Head of caudate nucleus (tissue), 42 donors: ENCODE results near the gene INS.

Experiments used
- DNase-seq, 42 donors: peaks; one replicate each; pipeline versions ENCODE4 v3.0.0 to v3.0.0-alpha.2; 2020 to 2021; ENCODE audit warnings: mixed read lengths in 7 of 42
- intact Hi-C: fragments of 100-400 bp; cut with DNase I; formaldehyde crosslinking; loops from one replicate; pipeline ENCODE4 v1.15.0; 2022

The INS gene

GRCh38 chr11:2160736-2161259 lies at the start of gene INS:
TSS of gene INS (minus strand) at chr11:2161209. CDS start at chr11:2160971, 238 bp downstream.
- no peak for DNase-seq
- intact Hi-C loops, result no loop called here

- DNase-seq, result peak in 20 of 42 donors; percentile 1 to 33 (median 10)
- intact Hi-C loops, result no loop called here
These were observed 49.5 kb upstream of the INS start for GRCh38 chr11:2210366-2211112.

- peak in 9 of 42 donors; percentile 1 to 31 (median 17) for DNase-seq
- intact Hi-C loops, result no loop called here
These were observed 48.9 kb upstream of the INS start for GRCh38 chr11:2209900-2210321.

GRCh38 chr11:2209370-2209801 lies 48.4 kb upstream of the INS start:
- intact Hi-C loops, result no loop called here
- peak in 17 of 42 donors; percentile 2 to 26 (median 7) for DNase-seq

- peak in 29 of 42 donors; percentile 2 to 48 (median 20) for DNase-seq
- intact Hi-C loops, result no loop called here
These were observed 47.8 kb upstream of the INS start for GRCh38 chr11:2208691-2209369.

- intact Hi-C loops, result no loop called here
- DNase-seq, result peak in 22 of 42 donors; percentile 0 to 33 (median 8)
These were observed 47.0 kb upstream of the INS start for GRCh38 chr11:2207773-2208621.

GRCh38 chr11:2207212-2207611 lies 46.2 kb upstream of the INS start:
- DNase-seq, result peak in 16 of 42 donors; percentile 2 to 34 (median 8)
- intact Hi-C loops, result no loop called here

- peak in 17 of 42 donors; percentile 1 to 31 (median 8) for DNase-seq
- intact Hi-C loops, result no loop called here
These were observed 45.1 kb upstream of the INS start for GRCh38 chr11:2205981-2206690.

GRCh38 chr11:2205214-2205720 lies 44.3 kb upstream of the INS start:
- peak in 6 of 42 donors; percentile 0 to 8 (median 2) for DNase-seq
- intact Hi-C loops, result no loop called here

- peak in 14 of 42 donors; percentile 1 to 37 (median 6) for DNase-seq
- intact Hi-C loops, result no loop called here
These were observed 43.6 kb upstream of the INS start for GRCh38 chr11:2204361-2205213.

GRCh38 chr11:2203440-2204259 lies 42.6 kb upstream of the INS start:
- intact Hi-C loops, result no loop called here
- DNase-seq, result peak in 15 of 42 donors; percentile 0 to 32 (median 9)

GRCh38 chr11:2202900-2203439 lies 42.0 kb upstream of the INS start:
- peak in 8 of 42 donors; percentile 0 to 26 (median 16) for DNase-seq
- intact Hi-C loops, result no loop called here

- DNase-seq, result peak in 3 of 42 donors; percentile 1 to 13 (median 9)
- intact Hi-C loops, result no loop called here
These were observed 41.3 kb upstream of the INS start for GRCh38 chr11:2202071-2202899.

GRCh38 chr11:2201542-2201941 lies 40.5 kb upstream of the INS start:
- DNase-seq, result no peak
- intact Hi-C loops, result no loop called here

- intact Hi-C loops, result no loop called here
- DNase-seq, result no peak
These were observed 40.0 kb upstream of the INS start for GRCh38 chr11:2200957-2201519.
